Stimulated activated CD8-positive, alpha-beta memory T cell treated with anti-CD3 and anti-CD28 coated beads, Interleukin-2, amount 100 ng/mL, for 1 hour (primary cell): ENCODE data around the gene CEP95.

Experiments used
- DNase-seq, 2 donors: peaks; one replicate each; pipeline ENCODE4 v3.0.0-alpha.2; 2020; ENCODE audit warnings: low read depth in 2 of 2

Gene CEP95

DNA sequence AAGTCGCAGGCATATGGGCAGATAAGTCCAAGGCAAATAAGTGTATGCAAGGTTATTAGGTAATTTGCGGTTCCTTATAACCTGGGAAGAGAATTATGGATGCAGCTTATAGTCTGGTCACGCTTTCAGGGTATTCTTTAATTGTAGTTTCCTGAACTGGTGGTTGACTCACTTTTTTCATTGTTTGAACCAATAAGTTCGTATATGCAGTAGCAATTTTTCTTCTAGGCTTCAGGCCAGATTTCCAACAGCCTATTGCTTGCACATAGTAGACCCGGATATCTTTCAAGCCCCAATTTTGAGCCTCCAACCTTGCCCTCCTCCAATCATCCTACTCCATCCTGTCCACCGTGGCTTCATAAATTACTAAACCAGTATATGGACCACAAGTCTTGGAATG, 12.8 kb downstream of the CEP95 start:
- DNase-seq, result no peak

GRCh38 chr17:64520359-64520758, 13.6 kb downstream of the CEP95 start:
- DNase-seq, result no peak

- DNase-seq, result no peak
Observed at GRCh38 chr17:64527914-64528313, 21.1 kb downstream of the CEP95 start.

GRCh38 chr17:64529221-64529620, 22.4 kb downstream of the CEP95 start:
- DNase-seq, result no peak

GRCh38 chr17:64531955-64532371, 25.2 kb downstream of the CEP95 start:
- DNase-seq, result no peak

- DNase-seq, result no peak
Observed at GRCh38 chr17:64532409-64532808, 25.6 kb downstream of the CEP95 start.

DNA sequence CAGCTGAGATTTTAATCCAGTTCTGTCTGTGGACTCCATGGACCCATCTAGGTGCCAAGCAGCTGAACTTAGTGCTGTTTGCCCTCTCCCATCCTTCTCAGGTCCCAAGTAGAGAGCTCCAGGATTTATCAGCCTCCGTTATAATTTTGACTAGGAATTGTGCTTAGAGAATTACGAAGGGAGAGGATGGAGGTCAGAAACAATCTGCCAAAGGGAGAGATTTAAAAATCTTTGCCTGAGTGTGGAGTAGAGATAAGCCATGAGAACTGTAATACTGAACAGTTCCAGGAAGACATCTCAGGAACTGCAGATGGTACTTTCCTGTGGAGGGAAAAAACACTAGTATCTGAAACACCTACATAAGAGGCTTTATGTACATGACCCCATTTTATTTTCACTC, 27.0 kb downstream of the CEP95 start:
- DNase-seq, result no peak

GRCh38 chr17:64534187-64534586, 27.4 kb downstream of the CEP95 start:
- no peak for DNase-seq

DNA sequence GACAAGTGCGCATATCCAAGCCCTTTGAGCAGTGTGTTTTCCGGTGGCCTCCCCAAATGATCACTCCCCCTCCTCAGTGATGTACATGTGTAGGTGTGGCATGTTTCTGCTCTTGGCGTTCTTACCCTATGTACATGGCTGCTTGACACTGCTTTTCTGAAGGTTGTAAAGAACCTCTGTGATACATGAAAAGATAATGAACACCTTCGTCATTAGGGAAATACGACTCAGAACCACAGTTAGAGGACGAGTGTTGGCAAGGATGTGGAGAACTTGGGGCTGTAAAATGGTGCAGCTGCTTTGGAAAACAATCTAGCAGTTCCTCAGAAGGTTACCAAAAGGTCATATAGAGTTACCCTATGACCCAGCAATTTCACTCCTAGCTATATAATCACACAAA, 28.6 kb downstream of the CEP95 start:
- DNase-seq, result no peak

DNA sequence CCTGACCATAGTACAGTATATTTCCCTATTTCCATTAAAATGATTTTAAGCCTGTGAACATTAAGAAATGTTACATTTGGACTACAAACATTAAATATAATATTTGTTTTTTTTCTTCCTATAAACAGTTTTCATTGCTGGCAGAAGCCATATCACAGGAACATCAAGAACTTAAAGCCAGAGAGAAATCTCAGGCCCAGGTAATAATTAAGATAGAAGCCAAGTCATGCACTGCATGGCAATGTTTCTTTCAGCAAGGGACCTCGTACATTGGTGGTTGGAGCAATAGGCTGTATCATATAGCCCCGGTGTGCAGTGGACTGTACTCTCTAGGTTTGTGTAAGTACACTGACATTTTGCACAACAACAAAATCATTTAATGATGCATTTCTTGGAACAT, 30.1 kb downstream of the CEP95 start:
- no peak for DNase-seq

- no peak for DNase-seq
Observed at GRCh38 chr17:64537488-64537887, 30.7 kb downstream of the CEP95 start.

DNA sequence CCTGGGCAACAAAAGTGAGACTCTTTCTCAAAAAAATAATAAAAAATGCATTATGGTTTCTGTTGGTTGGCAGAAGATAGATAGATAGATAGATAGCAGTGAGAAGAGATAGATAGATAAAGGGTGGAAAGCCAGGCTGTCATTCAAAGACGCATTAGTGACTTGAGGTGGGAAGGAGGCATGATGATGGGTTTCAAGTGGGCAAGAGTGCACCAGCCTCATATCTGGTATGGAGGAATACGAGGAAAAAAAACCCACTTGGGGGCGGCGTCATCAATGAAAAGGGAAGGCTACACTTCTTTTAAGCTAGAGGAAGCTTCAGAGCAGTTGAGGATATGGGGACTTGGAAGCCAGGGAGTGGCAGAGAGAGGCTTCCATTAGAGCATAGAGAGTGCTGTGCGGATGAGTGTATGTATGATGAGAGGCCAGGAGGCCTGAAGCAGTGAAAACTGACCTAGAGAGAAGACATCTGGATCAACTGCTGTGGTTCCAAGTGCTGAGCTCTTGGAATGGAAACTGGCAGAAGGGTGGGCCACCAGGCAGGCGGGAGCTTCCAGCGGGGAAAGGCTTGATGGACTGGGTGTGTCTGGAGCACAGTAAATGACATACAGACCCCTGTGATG, 31.8 kb downstream of the CEP95 start:
- no peak for DNase-seq

DNA sequence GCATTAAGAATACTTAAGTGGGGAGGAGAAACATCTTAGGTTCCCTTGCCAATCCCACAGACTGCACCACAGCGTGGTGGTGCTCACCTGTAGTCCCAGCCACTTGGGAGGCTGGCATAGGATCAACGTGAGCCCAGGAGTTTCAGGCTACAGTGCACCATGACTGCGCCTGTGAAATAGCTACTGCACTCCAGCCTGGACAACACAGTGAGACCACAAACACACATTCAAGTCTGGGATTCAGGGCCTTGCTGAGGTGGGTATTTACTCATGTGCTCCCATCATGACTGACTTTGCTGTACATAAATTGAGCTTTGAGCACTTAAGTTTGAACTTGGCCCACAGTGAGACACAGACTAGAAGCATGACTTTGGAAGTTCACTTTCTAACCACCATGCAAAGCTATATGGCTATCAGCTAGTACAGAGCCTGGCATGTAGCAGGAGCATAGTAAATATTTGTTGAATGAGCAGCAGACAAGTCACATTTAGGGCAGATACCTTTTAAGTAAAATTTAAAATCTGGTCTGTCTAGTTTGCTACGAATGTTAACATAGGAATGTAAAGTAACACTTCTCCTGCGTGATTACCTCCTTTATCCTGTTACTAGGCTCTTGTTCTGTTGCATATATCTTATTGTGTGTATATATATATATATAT, 33.5 kb downstream of the CEP95 start:
- no peak for DNase-seq

- DNase-seq, result no peak
Observed at GRCh38 chr17:64544742-64545141, 38.0 kb downstream of the CEP95 start.

DNA sequence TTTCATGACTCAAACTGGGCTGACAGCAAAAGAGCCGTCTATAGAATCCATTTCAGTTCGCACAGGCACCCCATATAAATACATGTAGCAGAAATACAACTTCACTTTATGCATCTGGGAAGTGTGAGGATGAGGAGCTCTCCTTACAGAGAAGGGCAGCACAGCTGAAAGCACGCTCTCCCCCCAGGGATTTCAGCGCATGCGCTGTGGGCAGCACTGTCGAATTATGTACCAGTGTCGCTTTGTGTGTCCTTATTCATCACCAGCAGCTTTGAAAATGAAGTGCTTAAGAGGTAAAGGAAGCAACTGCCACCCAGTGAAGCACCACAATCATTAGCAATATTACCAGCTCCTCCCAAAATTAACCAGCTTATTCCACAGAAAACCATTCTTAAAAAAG, 39.9 kb downstream of the CEP95 start:
- no peak for DNase-seq

- DNase-seq, result no peak
Observed at GRCh38 chr17:64547319-64547718, 40.5 kb downstream of the CEP95 start.

- no peak for DNase-seq
Observed at GRCh38 chr17:64551461-64551860, 44.7 kb downstream of the CEP95 start.

- DNase-seq, result no peak
Observed at GRCh38 chr17:64554028-64554637, 47.4 kb downstream of the CEP95 start.

GRCh38 chr17:64555281-64555680, 48.5 kb downstream of the CEP95 start:
- DNase-seq, result no peak

DNA sequence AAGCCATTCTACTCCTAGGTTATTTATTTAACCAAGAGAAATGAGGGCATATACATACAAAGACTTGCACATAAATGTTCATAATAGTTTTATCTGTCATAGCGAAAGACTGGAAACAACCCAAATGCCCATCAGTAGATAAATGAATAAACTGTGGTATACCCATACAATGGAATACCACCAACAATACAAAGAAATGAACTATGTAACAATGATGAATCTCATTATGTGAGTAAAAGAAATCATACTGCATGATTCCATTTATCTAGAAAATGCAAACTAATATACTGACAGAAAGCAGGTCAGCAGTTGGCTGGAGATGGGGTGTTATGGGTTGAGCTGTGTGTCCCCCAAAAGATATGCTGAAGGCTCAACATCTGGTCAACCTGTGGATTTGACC, 57.3 kb downstream of the CEP95 start:
- DNase-seq, result no peak

DNA sequence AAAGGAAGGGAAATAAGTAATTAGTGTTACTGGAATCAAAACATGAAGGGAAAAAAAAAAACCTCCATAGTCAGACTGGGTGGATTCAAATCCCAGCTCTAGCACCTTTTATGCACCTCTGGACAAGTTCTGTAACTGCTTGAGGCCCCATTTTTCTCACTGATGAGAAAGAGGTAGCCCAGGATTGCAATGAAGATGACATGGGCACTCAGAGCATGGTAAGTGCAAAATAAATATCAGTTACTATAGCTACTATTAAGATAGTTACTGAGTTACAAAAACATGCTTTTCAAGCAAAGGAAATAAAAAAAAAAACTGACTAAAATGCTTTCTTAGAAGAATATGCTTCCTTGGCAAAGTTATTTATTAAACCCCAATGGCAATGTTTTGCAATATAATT, 58.8 kb downstream of the CEP95 start:
- DNase-seq, result no peak

DNA sequence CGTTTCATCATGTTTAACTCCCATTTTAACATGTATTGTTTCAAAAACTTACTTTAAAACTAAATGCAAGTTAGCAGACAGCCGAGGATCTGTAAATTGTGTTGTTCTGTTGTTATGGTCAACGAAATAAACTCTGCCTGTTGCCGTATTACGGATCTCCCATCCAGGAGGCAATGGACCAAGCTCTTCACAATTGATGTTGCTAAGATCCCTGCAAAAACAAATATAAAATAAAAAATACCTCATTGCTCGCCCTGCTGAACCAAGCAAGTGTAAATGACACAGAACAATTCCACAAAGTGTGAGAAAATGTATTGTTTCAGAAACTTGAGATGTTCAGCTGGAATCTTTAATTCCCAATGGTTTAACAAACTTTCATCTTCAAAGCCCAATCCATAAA, 65.0 kb downstream of the CEP95 start:
- no peak for DNase-seq

DNA sequence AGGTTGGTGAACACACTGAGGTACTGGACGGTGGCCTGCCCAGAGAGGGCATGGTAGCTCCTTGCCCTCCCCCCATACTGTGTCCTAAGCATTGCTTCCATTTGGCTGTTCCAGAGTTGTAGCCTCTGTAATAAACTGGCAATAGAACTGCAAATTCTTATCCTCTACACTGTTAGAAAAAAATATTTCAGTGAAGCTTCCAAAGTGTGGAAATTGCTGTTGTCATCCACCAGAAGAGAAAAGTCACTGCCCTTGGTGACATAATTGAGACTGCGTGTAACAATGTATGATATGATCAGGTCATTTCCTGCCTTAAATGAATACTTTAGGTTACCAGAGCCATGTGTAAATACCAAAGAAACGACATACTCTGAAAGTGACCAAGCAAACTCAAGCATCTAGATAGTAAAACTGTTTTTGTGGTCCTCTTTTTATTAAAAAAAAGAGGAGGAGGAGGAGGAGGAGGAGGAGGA, 65.9 kb downstream of the CEP95 start:
- no peak for DNase-seq
